H9 (cell line): ENCODE data around the gene SNX14. TPM values are rescaled to one million over a fixed set of nuclear protein-coding genes. Genes with fewer than 3 reads are reported as not detected.
"Not testable (repeated sequence)": the region's sequence is repeated elsewhere in the genome, so short reads cannot be mapped to it uniquely, and the experiment has no call there.

Source experiments
- DNase-seq: peaks from one replicate; pipeline ENCODE4 v3.0.0-alpha.2; 2017
- H2AFZ ChIP-seq: one replicate; pipeline ENCODE4 v1.6.1; 2013; ENCODE audit warnings: mild to moderate bottlenecking, low read length, control low read depth, moderate library complexity
- H2AK5ac ChIP-seq: 2 replicates; pipeline ENCODE4 v1.6.1; 2013; ENCODE audit warnings: low read length, control low read depth, mixed read lengths; ENCODE audit not compliant: insufficient read length
- H2BK120ac ChIP-seq: one replicate; pipeline ENCODE4 v1.6.1; 2013; ENCODE audit warnings: low read depth, mild to moderate bottlenecking, low read length, control low read depth, inconsistent platforms; ENCODE audit not compliant: poor library complexity, severe bottlenecking
- H2BK12ac ChIP-seq: 2 replicates; pipeline ENCODE4 v1.6.1; 2013; ENCODE audit warnings: low read length, control low read depth, mixed read lengths, low read depth; ENCODE audit not compliant: insufficient read length
- H2BK15ac ChIP-seq: 2 replicates; pipeline ENCODE4 v1.6.1; 2013; ENCODE audit warnings: low read depth, low read length, control low read depth
- H2BK20ac ChIP-seq: one replicate; pipeline ENCODE4 v1.6.1; 2013; ENCODE audit warnings: low read depth, mild to moderate bottlenecking, low read length, control low read depth, inconsistent platforms; ENCODE audit not compliant: poor library complexity, severe bottlenecking
- H2BK5ac ChIP-seq: 2 replicates; pipeline ENCODE4 v1.6.1; 2013; ENCODE audit warnings: low read length, control low read depth, mixed read lengths; ENCODE audit not compliant: insufficient read length
- H3K14ac ChIP-seq: 2 replicates; pipeline ENCODE4 v1.6.1; 2013; ENCODE audit warnings: low read length, control low read depth; ENCODE audit not compliant: insufficient read depth
- H3K18ac ChIP-seq: 2 replicates; pipeline ENCODE4 v1.6.1; 2013; ENCODE audit warnings: low read depth, mild to moderate bottlenecking, mixed read lengths, low read length, control low read depth; ENCODE audit not compliant: insufficient read length
- H3K23ac ChIP-seq: 2 replicates; pipeline ENCODE4 v1.6.1; 2013; ENCODE audit warnings: low read length, control low read depth, mixed read lengths, low read depth; ENCODE audit not compliant: insufficient read length
- H3K23me2 ChIP-seq: 2 replicates; pipeline ENCODE4 v1.6.1; 2013; ENCODE audit warnings: low read depth, mild to moderate bottlenecking, mixed read lengths, low read length, control low read depth; ENCODE audit not compliant: insufficient read length, poor library complexity, severe bottlenecking
- H3K27ac ChIP-seq: 2 replicates; pipeline ENCODE4 v1.5.1; 2013; ENCODE audit warnings: low read length, control low read depth, mixed read lengths, low read depth; ENCODE audit not compliant: insufficient read length
- H3K27me3 ChIP-seq: 2 replicates; pipeline ENCODE4 v1.6.1; 2013; ENCODE audit warnings: low read length, control low read depth, inconsistent platforms; ENCODE audit not compliant: insufficient read depth
- H3K4ac ChIP-seq: 2 replicates; pipeline ENCODE4 v1.6.1; 2013; ENCODE audit warnings: low read depth, mild to moderate bottlenecking, control low read depth, inconsistent platforms, low read length, moderate library complexity
- H3K4me1 ChIP-seq: 2 replicates; pipeline ENCODE4 v1.6.1; 2013; ENCODE audit warnings: low read length, control low read depth, inconsistent platforms; ENCODE audit not compliant: insufficient read depth
- H3K4me2 ChIP-seq: 2 replicates; pipeline ENCODE4 v1.6.1; 2013; ENCODE audit warnings: low read length, control low read depth, mixed read lengths; ENCODE audit not compliant: insufficient read length, insufficient read depth
- H3K56ac ChIP-seq: 2 replicates; pipeline ENCODE4 v1.6.1; 2013; ENCODE audit warnings: low read depth, mild to moderate bottlenecking, mixed read lengths, low read length, control low read depth; ENCODE audit not compliant: insufficient read length
- H3K79me1 ChIP-seq: 2 replicates; pipeline ENCODE4 v1.6.1; 2013; ENCODE audit warnings: low read depth, mild to moderate bottlenecking, moderate library complexity, low read length, control low read depth, inconsistent platforms; ENCODE audit not compliant: insufficient read depth, poor library complexity, severe bottlenecking
- H3K79me2 ChIP-seq: 2 replicates; pipeline ENCODE4 v1.6.1; 2013; ENCODE audit warnings: low read length, control low read depth, inconsistent platforms; ENCODE audit not compliant: insufficient read depth
- H3K9ac ChIP-seq: 2 replicates; pipeline ENCODE4 v1.6.1; 2013; ENCODE audit warnings: low read length, control low read depth, mixed read lengths; ENCODE audit not compliant: insufficient read length; ENCODE audit errors: extremely low read depth
- H3K9me3 ChIP-seq: one replicate; pipeline ENCODE4 v1.6.1; 2013; ENCODE audit warnings: low read depth, low read length, inconsistent platforms; ENCODE audit not compliant: control insufficient read depth
- H3T11ph ChIP-seq: one replicate; pipeline ENCODE4 v1.6.1; 2013; ENCODE audit warnings: mild to moderate bottlenecking, low read length, control low read depth, inconsistent platforms
- H4K20me1 ChIP-seq: one replicate; pipeline ENCODE4 v1.6.1; 2013; ENCODE audit not compliant: control insufficient read depth, insufficient read length, insufficient read depth
- H4K5ac ChIP-seq: 2 replicates; pipeline ENCODE4 v1.6.1; 2013; ENCODE audit warnings: low read depth, mild to moderate bottlenecking, mixed read lengths, low read length, control low read depth; ENCODE audit not compliant: insufficient read length
- H4K8ac ChIP-seq: replicated peaks from 2 replicates; pipeline ENCODE4 v1.6.1; 2013; ENCODE audit warnings: low read length, control low read depth, mixed read lengths, low read depth; ENCODE audit not compliant: insufficient read length
- H4K91ac ChIP-seq: 2 replicates; pipeline ENCODE4 v1.6.1; 2013; ENCODE audit warnings: low read depth, mild to moderate bottlenecking, moderate library complexity, mixed read lengths, low read length, control low read depth; ENCODE audit not compliant: insufficient read length
- H3K27ac Mint-ChIP-seq, 3 experiments: 2 replicates in 2 of 3; 3 replicates in 1 of 3; pipeline ENCODE4 v1.8.0; 2020 to 2021; ENCODE audit warnings: mixed read lengths in 3 of 3, mild to moderate bottlenecking in 1 of 3, moderate library complexity in 1 of 3
- H3K27me3 Mint-ChIP-seq: 2 replicates; pipeline ENCODE4 v1.8.0; 2021; ENCODE audit warnings: low read depth, mild to moderate bottlenecking, moderate library complexity, mixed read lengths
- H3K36me3 Mint-ChIP-seq, 3 experiments: 2 replicates in 2 of 3; 3 replicates in 1 of 3; pipeline ENCODE4 v1.8.0; 2020 to 2021; ENCODE audit warnings: low read depth in 3 of 3, mixed read lengths in 3 of 3; ENCODE audit not compliant: insufficient read depth in 1 of 3
- H3K4me1 Mint-ChIP-seq, 2 experiments: 2 replicates each; pipeline ENCODE4 v1.8.0; 2020; ENCODE audit warnings: mixed read lengths in 2 of 2
- H3K4me3 Mint-ChIP-seq, 2 experiments: 2 replicates in 1 of 2; 3 replicates in 1 of 2; pipeline ENCODE4 v1.8.0; 2020 to 2021; ENCODE audit warnings: mild to moderate bottlenecking in 2 of 2, mixed read lengths in 2 of 2, moderate library complexity in 1 of 2
- H3K9me3 Mint-ChIP-seq, 2 experiments: 2 replicates in 1 of 2; 3 replicates in 1 of 2; pipeline ENCODE4 v1.8.0; 2020; ENCODE audit warnings: mild to moderate bottlenecking in 2 of 2, mixed read lengths in 2 of 2, moderate library complexity in 1 of 2
- WGBS: extraction: QIAGEN DNeasy Blood & Tissue Kit; methylation state at CpG from one replicate; pipeline ENCODE4 v1.1.7; 2013; ENCODE audit warnings: missing lambda C conversion rate, low lambda C conversion rate, mixed read lengths; ENCODE audit not compliant: insufficient read length; ENCODE audit errors: extremely low coverage; 5-methylcytosine and 5-hydroxymethylcytosine counted together
- total RNA-seq: library from RNA; stranded (reverse); gene quantifications from 2 replicates; pipeline ENCODE4 v1.2.1, GENCODE V29; 2021
- TF ChIP-seq, protein P1 (sequence below): fragments of 200-600 bp; sonication (generic); conservative IDR thresholded peaks from 3 replicates; pipeline ENCODE4 v1.8.0; 2021; ENCODE audit warnings: antibody characterized with exemption, mild to moderate bottlenecking

The SNX14 gene
- total RNA-seq, 1 experiment from 2014 or later, result 33.0 TPM

DNA sequence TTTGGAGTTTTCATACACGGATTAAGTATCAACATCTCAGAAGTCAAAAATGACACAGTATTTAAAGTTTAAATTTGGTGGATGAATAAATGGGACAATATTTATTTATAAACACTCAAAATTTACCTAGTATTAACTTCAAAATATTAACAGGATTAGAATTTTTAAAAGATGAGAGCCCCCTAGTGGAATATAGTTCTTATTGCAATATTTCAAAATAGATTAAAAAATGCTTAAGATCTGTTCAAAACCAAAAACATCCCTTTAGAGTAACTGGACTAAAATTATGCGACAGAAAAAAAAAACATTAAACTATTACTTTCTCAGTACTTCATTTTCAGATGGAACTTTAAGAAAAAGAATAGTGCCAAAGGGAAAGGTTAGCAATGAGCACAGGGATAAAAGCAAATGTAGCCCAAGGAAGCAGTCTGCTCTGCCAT lies 56.6 kb downstream of the SNX14 start:
- no peak overlapping the region for H3K27ac Mint-ChIP-seq
- H3K23me2 ChIP-seq, result no peaks in the 10 kb centered on the region
- H3K23ac ChIP-seq, result no peak overlapping the region
- no peak for DNase-seq
- H4K8ac ChIP-seq, result no peak overlapping the region
- H3K27ac ChIP-seq, result no peak overlapping the region
- H3K36me3 Mint-ChIP-seq, result peaks cover 2 to 5% (median 4%) of the 10 kb centered on the region in 3 experiments; a peak in 4 of 7 replicates
- no peaks in the 10 kb centered on the region for H3K79me2 ChIP-seq
- no peak overlapping the region for H3K9ac ChIP-seq
- no peaks in the 10 kb centered on the region for H3K9me3 ChIP-seq
- H2BK20ac ChIP-seq, result no peak overlapping the region
- no peak overlapping the region for H3K4ac ChIP-seq
- H3K14ac ChIP-seq, result no peak overlapping the region
- H3K27me3 ChIP-seq, result no peaks in the 10 kb centered on the region
- H3K9me3 Mint-ChIP-seq, result no peaks in the 10 kb centered on the region
- H2AFZ ChIP-seq, result no peak overlapping the region
- no peak overlapping the region for H2AK5ac ChIP-seq
- H3K4me3 Mint-ChIP-seq, result no peak overlapping the region
- no peaks in the 10 kb centered on the region for H3K4me1 ChIP-seq
- H3K56ac ChIP-seq, result no peak overlapping the region
- H3K79me1 ChIP-seq, result no peaks in the 10 kb centered on the region
- no peaks in the 10 kb centered on the region for H4K20me1 ChIP-seq
- TF ChIP-seq, protein P1, sequence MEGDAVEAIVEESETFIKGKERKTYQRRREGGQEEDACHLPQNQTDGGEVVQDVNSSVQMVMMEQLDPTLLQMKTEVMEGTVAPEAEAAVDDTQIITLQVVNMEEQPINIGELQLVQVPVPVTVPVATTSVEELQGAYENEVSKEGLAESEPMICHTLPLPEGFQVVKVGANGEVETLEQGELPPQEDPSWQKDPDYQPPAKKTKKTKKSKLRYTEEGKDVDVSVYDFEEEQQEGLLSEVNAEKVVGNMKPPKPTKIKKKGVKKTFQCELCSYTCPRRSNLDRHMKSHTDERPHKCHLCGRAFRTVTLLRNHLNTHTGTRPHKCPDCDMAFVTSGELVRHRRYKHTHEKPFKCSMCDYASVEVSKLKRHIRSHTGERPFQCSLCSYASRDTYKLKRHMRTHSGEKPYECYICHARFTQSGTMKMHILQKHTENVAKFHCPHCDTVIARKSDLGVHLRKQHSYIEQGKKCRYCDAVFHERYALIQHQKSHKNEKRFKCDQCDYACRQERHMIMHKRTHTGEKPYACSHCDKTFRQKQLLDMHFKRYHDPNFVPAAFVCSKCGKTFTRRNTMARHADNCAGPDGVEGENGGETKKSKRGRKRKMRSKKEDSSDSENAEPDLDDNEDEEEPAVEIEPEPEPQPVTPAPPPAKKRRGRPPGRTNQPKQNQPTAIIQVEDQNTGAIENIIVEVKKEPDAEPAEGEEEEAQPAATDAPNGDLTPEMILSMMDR, result peak; percentile 76
- H4K91ac ChIP-seq, result no peak overlapping the region
- no peak overlapping the region for H2BK5ac ChIP-seq
- WGBS, result no CpG with 5 or more reads among the region's 2 CpGs
- H2BK12ac ChIP-seq, result no peak overlapping the region
- H3K4me2 ChIP-seq, result no peak overlapping the region
- H3K4me1 Mint-ChIP-seq, result no peaks in the 10 kb centered on the region
- no peak overlapping the region for H2BK15ac ChIP-seq
- H3K27me3 Mint-ChIP-seq, result no peaks in the 10 kb centered on the region
- H3T11ph ChIP-seq, result no peak overlapping the region
- H3K18ac ChIP-seq, result no peak overlapping the region
- H2BK120ac ChIP-seq, result no peak overlapping the region
- no peak overlapping the region for H4K5ac ChIP-seq

DNA sequence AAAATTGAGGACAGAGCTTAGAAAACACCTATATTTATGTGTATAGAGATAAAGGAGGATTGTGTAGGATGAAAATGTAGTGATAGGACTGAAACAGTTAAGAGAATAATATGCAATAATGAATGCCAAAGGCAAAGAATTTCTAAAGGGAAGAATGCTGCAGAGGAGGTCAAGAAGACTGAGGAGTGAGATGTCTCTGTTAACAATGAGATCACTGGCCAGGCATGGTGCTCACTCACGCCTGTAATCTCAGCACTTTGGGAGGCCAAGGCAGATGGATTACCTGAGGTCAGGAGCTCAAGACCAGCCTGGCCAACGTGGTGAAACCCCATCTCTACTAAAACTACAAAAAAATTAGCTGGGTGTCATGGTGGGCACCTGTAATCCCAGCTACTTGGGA lies 69.4 kb downstream of the SNX14 start:
- not testable (repeated sequence) for H2BK15ac ChIP-seq, H3K23me2 ChIP-seq, H3K18ac ChIP-seq, H3K23ac ChIP-seq, H3K79me1 ChIP-seq, H3K4me1 ChIP-seq, H3K9ac ChIP-seq, H3K56ac ChIP-seq, H3K4me2 ChIP-seq, H3K27me3 ChIP-seq, H3K27ac ChIP-seq, H2BK5ac ChIP-seq, H4K8ac ChIP-seq, H2AK5ac ChIP-seq, H2BK20ac ChIP-seq, H3K27ac Mint-ChIP-seq, H3K14ac ChIP-seq, H4K20me1 ChIP-seq, H3K9me3 Mint-ChIP-seq, H3K27me3 Mint-ChIP-seq, H2BK12ac ChIP-seq, H3K4me3 Mint-ChIP-seq, H3K4ac ChIP-seq, H4K91ac ChIP-seq, H2AFZ ChIP-seq, H2BK120ac ChIP-seq, H4K5ac ChIP-seq, H3K4me1 Mint-ChIP-seq, DNase-seq, H3K9me3 ChIP-seq, H3K79me2 ChIP-seq, H3T11ph ChIP-seq
- peaks cover 0 to 17% (median 15%) of the 10 kb centered on the region in 3 experiments; a peak in 5 of 7 replicates for H3K36me3 Mint-ChIP-seq
- no CpG with 5 or more reads among the region's 2 CpGs for WGBS
